Smooth muscle cell (in vitro differentiated cells): ENCODE data around the gene RASD2. TPM values are rescaled to one million over a fixed set of nuclear protein-coding genes. Genes with fewer than 3 reads are reported as not detected.
"Not testable (repeated sequence)": the region's sequence is repeated elsewhere in the genome, so short reads cannot be mapped to it uniquely, and the experiment has no call there.

Experiments used
- DNase-seq: peaks from one replicate; lab custom pipeline; 2025; ENCODE audit not compliant: unreplicated experiment; lab: John Stamatoyannopoulos, UW
- H2AFZ ChIP-seq: fragments of 200-600 bp; sonication (generic); 2 replicates; pipeline ENCODE4 v1.6.0; 2016; ENCODE audit warnings: antibody characterized with exemption, low read depth, mild to moderate bottlenecking
- H3F3A ChIP-seq: fragments of 200-600 bp; sonication (generic); 2 replicates; pipeline ENCODE4 v1.6.0; 2017; ENCODE audit warnings: antibody characterized with exemption, low read depth
- H3K27ac ChIP-seq: fragments of 200-600 bp; sonication (generic); 2 replicates; pipeline ENCODE4 v1.5.1; 2016; ENCODE audit warnings: low read depth, mild to moderate bottlenecking
- H3K27me3 ChIP-seq: fragments of 200-600 bp; sonication (generic); 2 replicates; pipeline ENCODE4 v1.6.1; 2016; ENCODE audit warnings: low read depth, mild to moderate bottlenecking
- H3K36me3 ChIP-seq: fragments of 200-600 bp; sonication (generic); 2 replicates; pipeline ENCODE4 v1.5.1; 2016; ENCODE audit warnings: low read depth
- H3K4me1 ChIP-seq: fragments of 200-600 bp; sonication (generic); 2 replicates; pipeline ENCODE4 v1.5.1; 2016; ENCODE audit warnings: low read depth
- H3K4me2 ChIP-seq: fragments of 200-600 bp; sonication (generic); 2 replicates; pipeline ENCODE4 v1.6.0; 2016; ENCODE audit warnings: mild to moderate bottlenecking
- H3K4me3 ChIP-seq: fragments of 200-600 bp; sonication (generic); 2 replicates; pipeline ENCODE4 v1.5.1; 2016; ENCODE audit warnings: mild to moderate bottlenecking
- H3K79me2 ChIP-seq: fragments of 200-600 bp; sonication (generic); 2 replicates; pipeline ENCODE4 v1.6.0; 2016; ENCODE audit warnings: low read depth, mild to moderate bottlenecking
- H3K9ac ChIP-seq: fragments of 200-600 bp; sonication (generic); 2 replicates; pipeline ENCODE4 v1.6.0; 2016; ENCODE audit warnings: low read depth
- H3K9me3 ChIP-seq: fragments of 200-600 bp; sonication (generic); replicated peaks from 2 replicates; pipeline ENCODE4 v1.5.1; 2016; ENCODE audit warnings: low read depth
- H4K20me1 ChIP-seq: fragments of 200-600 bp; sonication (generic); 2 replicates; pipeline ENCODE4 v1.6.0; 2016; ENCODE audit warnings: low read depth
- CTCF ChIP-seq: fragments of 200-600 bp; sonication (generic); IDR thresholded peaks from 2 replicates; pipeline ENCODE4 v1.5.1; 2017; ENCODE audit warnings: borderline replicate concordance, mild to moderate bottlenecking, antibody characterized with exemption; ENCODE audit not compliant: insufficient read depth, poor library complexity, severe bottlenecking
- WGBS: methylation state at CpG from one replicate; pipeline ENCODE4 v1.1.7; 2016; ENCODE audit warnings: low lambda C conversion rate; 5-methylcytosine and 5-hydroxymethylcytosine counted together
- polyA plus RNA-seq: library from polyadenylated mRNA; unstranded; fragments of >200 nt; fragmentation: Nextera tagmentation; extraction: Ambion mirVana; gene quantifications from 2 replicates; pipeline ENCODE4 v1.2.1, GENCODE V29; 2016
- total RNA-seq: library from RNA; depleted of rRNA; stranded (reverse); fragments of >200 nt; gene quantifications from 2 replicates; pipeline ENCODE4 v1.2.3, GENCODE V29; 2014

Gene RASD2
- total and polyA plus RNA-seq, 2 experiments from 2014 or later, result 0.27 TPM; not detected in 1

- peaks cover 4% of the 10 kb centered on the region for H3K4me1 ChIP-seq
- no peaks in the 10 kb centered on the region for H3F3A ChIP-seq
- no peak overlapping the region for H3K9ac ChIP-seq
- no peak overlapping the region for H3K4me3 ChIP-seq
- H4K20me1 ChIP-seq, result no peaks in the 10 kb centered on the region
- H3K27ac ChIP-seq, result no peak overlapping the region
- WGBS, result 81% methylated on average over 2 of the region's 2 CpGs
- H3K27me3 ChIP-seq, result no peaks in the 10 kb centered on the region
- no peaks in the 10 kb centered on the region for H3K9me3 ChIP-seq
- no peak overlapping the region for H2AFZ ChIP-seq
- no peak overlapping the region for H3K4me2 ChIP-seq
- H3K36me3 ChIP-seq, result no peaks in the 10 kb centered on the region
- H3K79me2 ChIP-seq, result no peaks in the 10 kb centered on the region
- no peak for TF ChIP-seq CTCF
- DNase-seq, result no peak
Measured at GRCh38 chr22:35509960-35510359, 30.7 kb upstream of the RASD2 start.

- Histone ChIP-seq H3K27ac (no peak overlapping the region), H3K9ac (no peak overlapping the region), H3K36me3 (no peaks in the 10 kb centered on the region), H2AFZ (no peak overlapping the region), H3K4me2 (no peak overlapping the region), H3K4me3 (no peak overlapping the region), H3K9me3 (no peaks in the 10 kb centered on the region), H3K27me3 (no peaks in the 10 kb centered on the region), H3K4me1 (no peaks in the 10 kb centered on the region), H3F3A (no peaks in the 10 kb centered on the region), H4K20me1 (no peaks in the 10 kb centered on the region), H3K79me2 (no peaks in the 10 kb centered on the region)
- no peak for TF ChIP-seq CTCF
- 76% methylated on average over 6 of the region's 6 CpGs for WGBS
- DNase-seq, result no peak
Measured at GRCh38 chr22:35510481-35510934, 30.1 kb upstream of the RASD2 start.

- no peaks in the 10 kb centered on the region for H3K9me3 ChIP-seq
- TF ChIP-seq CTCF, result no peak
- H4K20me1 ChIP-seq, result no peaks in the 10 kb centered on the region
- no peak for DNase-seq
- H3K27me3 ChIP-seq, result no peaks in the 10 kb centered on the region
- no peaks in the 10 kb centered on the region for H3K4me1 ChIP-seq
- H3K4me2 ChIP-seq, result no peak overlapping the region
- H3K79me2 ChIP-seq, result no peaks in the 10 kb centered on the region
- 66% methylated on average over 4 of the region's 4 CpGs for WGBS
- no peak overlapping the region for H2AFZ ChIP-seq
- H3K4me3 ChIP-seq, result no peak overlapping the region
- H3K9ac ChIP-seq, result no peak overlapping the region
- H3K36me3 ChIP-seq, result no peaks in the 10 kb centered on the region
- H3K27ac ChIP-seq, result no peak overlapping the region
- no peaks in the 10 kb centered on the region for H3F3A ChIP-seq
Measured at GRCh38 chr22:35510951-35511350, 29.7 kb upstream of the RASD2 start.

- Histone ChIP-seq H3F3A (no peaks in the 10 kb centered on the region), H3K27ac (no peak overlapping the region), H3K9me3 (no peaks in the 10 kb centered on the region), H2AFZ (no peak overlapping the region), H3K27me3 (peaks cover 9% of the 10 kb centered on the region), H3K79me2 (no peaks in the 10 kb centered on the region), H3K4me1 (peaks cover 5% of the 10 kb centered on the region), H3K4me2 (no peak overlapping the region), H3K4me3 (no peak overlapping the region), H3K36me3 (no peaks in the 10 kb centered on the region), H4K20me1 (no peaks in the 10 kb centered on the region), H3K9ac (no peak overlapping the region)
- no peak for TF ChIP-seq CTCF
- no peak for DNase-seq
- 88% methylated on average over 2 of the region's 2 CpGs for WGBS
Measured at GRCh38 chr22:35514366-35514765, 26.3 kb upstream of the RASD2 start.

- H3K9ac ChIP-seq, H3K79me2 ChIP-seq: not testable (repeated sequence)
Measured at GRCh38 chr22:35515952-35516351, 24.7 kb upstream of the RASD2 start.

More at GRCh38 chr22:35515952-35516351, 24.7 kb upstream of the RASD2 start:
- H3K9me3 ChIP-seq, H3K27ac ChIP-seq, H3K4me2 ChIP-seq, H4K20me1 ChIP-seq, H3K4me1 ChIP-seq, H3K36me3 ChIP-seq, H3F3A ChIP-seq, H3K27me3 ChIP-seq, H3K4me3 ChIP-seq, DNase-seq, H2AFZ ChIP-seq: not testable (repeated sequence)
- WGBS, result 90% methylated on average over 4 of the region's 4 CpGs
